Middle frontal gyrus (tissue), 1 donor: ENCODE measurements around the gene AGFG1.

Experiments used
- DNase-seq: peaks from one replicate; pipeline ENCODE4 v3.0.0-alpha.2; 2015; ENCODE audit warnings: low spot score; ENCODE audit errors: extremely low spot score

The AGFG1 gene

GRCh38 chr2:227606476-227606875 lies 134.5 kb downstream of the AGFG1 start:
- DNase-seq: no peak

GRCh38 chr2:227607941-227608340 lies 136.0 kb downstream of the AGFG1 start:
- no peak for DNase-seq

- no peak for DNase-seq
Observed at GRCh38 chr2:227608561-227609338, 136.8 kb downstream of the AGFG1 start.

GRCh38 chr2:227610123-227610522 lies 138.2 kb downstream of the AGFG1 start:
- DNase-seq: no peak
